ENCODE results near the gene SLC16A4. TPM values are rescaled to one million over a fixed set of nuclear protein-coding genes. Genes with fewer than 3 reads are reported as not detected.

Gene SLC16A4
- total RNA-seq, 4 donors from 2014 or later = 8.0 to 16.6 (median 15.1) TPM

- Histone ChIP-seq H3K36me3 (peaks cover 0 to 56% (median under 1%) of the 10 kb centered on the region in 3 donors), H3K27me3 (no peaks in the 10 kb centered on the region), H3K4me1 (peaks cover 0 to 26% (median 5%) of the 10 kb centered on the region in 4 donors), H3K27ac (no peak overlapping the region), H3K4me3 (no peak overlapping the region), H3K9me3 (no peaks in the 10 kb centered on the region)
- no peak for DNase-seq (ENCODE audit: low spot score in 2 of 2)
- TF ChIP-seq EP300 (IDR thresholded peaks at IDR 0.05) = no peak
- TF ChIP-seq CTCF (IDR thresholded peaks at IDR 0.05) = no peak
- TF ChIP-seq POLR2A (IDR thresholded peaks at IDR 0.05) = no peak
- 88 to 93% methylated on average over 3 of the region's 3 CpGs for WGBS, 2 donors
These were observed 3.6 kb upstream of the SLC16A4 start for GRCh38 chr1:110394493-110394820.

GRCh38 chr1:110393691-110394492 is 3.1 kb upstream of the SLC16A4 start:
- 58 to 59% methylated on average over 3 of the region's 3 CpGs for WGBS, 2 donors
- DNase-seq (ENCODE audit: low spot score in 2 of 2) = no peak
- H3K36me3 ChIP-seq = peaks cover 0 to 50% (median 0%) of the 10 kb centered on the region in 3 donors

GRCh38 chr1:110393286-110393685 is 2.5 kb upstream of the SLC16A4 start:
- Histone ChIP-seq H3K36me3 (peaks cover 0 to 44% (median 0%) of the 10 kb centered on the region in 3 donors), H3K27me3 (no peaks in the 10 kb centered on the region), H3K4me1 (peaks cover 0 to 33% (median 5%) of the 10 kb centered on the region in 4 donors), H3K27ac (peak overlapping the region in 2 of 4 donors; percentile 7 to 9), H3K4me3 (no peak overlapping the region), H3K9me3 (no peaks in the 10 kb centered on the region)
- DNase-seq (ENCODE audit: low spot score in 2 of 2) = no peak
- 36 to 59% methylated on average over 2 of the region's 2 CpGs for WGBS, 2 donors
- TF ChIP-seq EP300 (IDR thresholded peaks at IDR 0.05) = no peak
- TF ChIP-seq CTCF (IDR thresholded peaks at IDR 0.05) = no peak
- no peak for TF ChIP-seq POLR2A (IDR thresholded peaks at IDR 0.05)

More at GRCh38 chr1:110393691-110394492, 3.1 kb upstream of the SLC16A4 start:
- Histone ChIP-seq H3K4me3 (no peak overlapping the region), H3K9me3 (no peaks in the 10 kb centered on the region), H3K27me3 (no peaks in the 10 kb centered on the region), H3K27ac (peak overlapping the region in 2 of 4 donors; percentile 7 to 9), H3K4me1 (peaks cover 0 to 32% (median 5%) of the 10 kb centered on the region in 4 donors)
- TF ChIP-seq EP300 (IDR thresholded peaks at IDR 0.05) = no peak
- TF ChIP-seq CTCF (IDR thresholded peaks at IDR 0.05) = no peak
- no peak for TF ChIP-seq POLR2A (IDR thresholded peaks at IDR 0.05)

- DNase-seq (ENCODE audit: low spot score in 2 of 2) = peak; percentile 34 to 55
- Histone ChIP-seq H3K27ac (peak overlapping the region; percentile 51 to 83 (median 78)), H3K9me3 (no peaks in the 10 kb centered on the region), H3K4me3 (peak overlapping the region; percentile 13 to 43 (median 28)), H3K27me3 (no peaks in the 10 kb centered on the region), H3K36me3 (peaks cover 0 to 13% (median 0%) of the 10 kb centered on the region in 3 donors), H3K4me1 (peaks cover 0 to 36% (median 5%) of the 10 kb centered on the region in 4 donors)
- TF ChIP-seq CTCF (IDR thresholded peaks at IDR 0.05) (no peak), POLR2A (IDR thresholded peaks at IDR 0.05) (no peak), EP300 (IDR thresholded peaks at IDR 0.05) (peak in 1 of 2 donors; percentile 25)
- 30 to 33% methylated on average over 6 of the region's 6 CpGs for WGBS, 2 donors
These were observed 730 bp downstream of the SLC16A4 start for GRCh38 chr1:110390096-110390495.

- Histone ChIP-seq H3K4me3 (no peak overlapping the region), H3K36me3 (peaks cover 0 to 5% (median 0%) of the 10 kb centered on the region in 3 donors), H3K27me3 (no peaks in the 10 kb centered on the region), H3K27ac (no peak overlapping the region), H3K4me1 (peaks cover 0 to 36% (median 4%) of the 10 kb centered on the region in 4 donors), H3K9me3 (no peaks in the 10 kb centered on the region)
- no peak for DNase-seq (ENCODE audit: low spot score in 2 of 2)
- WGBS, 2 donors = 97% methylated on average over 1 of the region's 1 CpG
- TF ChIP-seq EP300 (IDR thresholded peaks at IDR 0.05) (no peak), CTCF (IDR thresholded peaks at IDR 0.05) (no peak), POLR2A (IDR thresholded peaks at IDR 0.05) (no peak)
These were observed 3.6 kb downstream of the SLC16A4 start for GRCh38 chr1:110387048-110387754.

Data from tibial nerve (tissue), 4 donors.